ENCODE data around the gene RGPD8.
A peak's percentile ranks its signal among the peaks of the same experiment; 100 is the strongest.
"Not testable (repeated sequence)": the region's sequence is repeated elsewhere in the genome, so short reads cannot be mapped to it uniquely, and the experiment has no call there.

Gene RGPD8

GRCh38 chr2:112433480-112433879 lies at the start of gene RGPD8:
RGPD8 (minus strand) TSS chr2:112433645; CDS start chr2:112433453, 192 bp downstream.
- peak within 1 kb of the TSS; percentile 13 for H3K4me3 ChIP-seq (ENCODE audit: low read depth, low read length)

- peak overlapping the region; percentile 73 for H3K4me3 ChIP-seq (ENCODE audit: low read depth, low read length)
Observed at GRCh38 chr2:112483042-112483473, 49.6 kb upstream of the RGPD8 start.

- peak overlapping the region; percentile 73 for H3K4me3 ChIP-seq (ENCODE audit: low read depth, low read length)
Observed at GRCh38 chr2:112482309-112483041, 49.0 kb upstream of the RGPD8 start.

- peak within 1 kb of the TSS; percentile 77 for H3K4me3 ChIP-seq (ENCODE audit: low read depth, low read length)
Observed at GRCh38 chr2:112481528-112482233, 48.2 kb upstream of the RGPD8 start, which contains the start of gene TTL. TTL (plus strand) TSS chr2:112482156; CDS start chr2:112482345, 189 bp downstream.

GRCh38 chr2:112481050-112481527 lies 47.6 kb upstream of the RGPD8 start:
- H3K4me3 ChIP-seq (ENCODE audit: low read depth, low read length), result peak overlapping the region; percentile 77

GRCh38 chr2:112480530-112481049 lies 47.1 kb upstream of the RGPD8 start:
- H3K4me3 ChIP-seq (ENCODE audit: low read depth, low read length), result no peak overlapping the region

GRCh38 chr2:112476434-112476833 lies 43.0 kb upstream of the RGPD8 start:
- no peak overlapping the region for H3K4me3 ChIP-seq (ENCODE audit: low read depth, low read length)

GRCh38 chr2:112474844-112475486 lies 41.5 kb upstream of the RGPD8 start:
- H3K4me3 ChIP-seq (ENCODE audit: low read depth, low read length), result no peak overlapping the region

GRCh38 chr2:112472547-112473263 lies 39.3 kb upstream of the RGPD8 start:
- H3K4me3 ChIP-seq (ENCODE audit: low read depth, low read length), result no peak overlapping the region

GRCh38 chr2:112465382-112465781 lies 31.9 kb upstream of the RGPD8 start:
- H3K4me3 ChIP-seq (ENCODE audit: low read depth, low read length), result no peak overlapping the region

GRCh38 chr2:112463256-112463655 lies 29.8 kb upstream of the RGPD8 start:
- H3K4me3 ChIP-seq (ENCODE audit: low read depth, low read length), result no peak overlapping the region

GRCh38 chr2:112462178-112462577 lies 28.7 kb upstream of the RGPD8 start:
- no peak overlapping the region for H3K4me3 ChIP-seq (ENCODE audit: low read depth, low read length)

GRCh38 chr2:112459372-112459771 lies 25.9 kb upstream of the RGPD8 start:
- no peak overlapping the region for H3K4me3 ChIP-seq (ENCODE audit: low read depth, low read length)

- H3K4me3 ChIP-seq (ENCODE audit: low read depth, low read length), result no peak overlapping the region
Observed at GRCh38 chr2:112454586-112454985, 21.1 kb upstream of the RGPD8 start.

- H3K4me3 ChIP-seq (ENCODE audit: low read depth, low read length), result no peak overlapping the region
Observed at GRCh38 chr2:112451317-112451716, 17.9 kb upstream of the RGPD8 start.

- H3K4me3 ChIP-seq (ENCODE audit: low read depth, low read length), result no peak overlapping the region
Observed at GRCh38 chr2:112449854-112450253, 16.4 kb upstream of the RGPD8 start.

GRCh38 chr2:112444256-112444655 lies 10.8 kb upstream of the RGPD8 start:
- H3K4me3 ChIP-seq (ENCODE audit: low read depth, low read length), result not testable (repeated sequence)

GRCh38 chr2:112438603-112439261 lies 5.3 kb upstream of the RGPD8 start:
- H3K4me3 ChIP-seq (ENCODE audit: low read depth, low read length), result not testable (repeated sequence)

- not testable (repeated sequence) for H3K4me3 ChIP-seq (ENCODE audit: low read depth, low read length)
Observed at GRCh38 chr2:112437405-112437831, 4.0 kb upstream of the RGPD8 start.

- not testable (repeated sequence) for H3K4me3 ChIP-seq (ENCODE audit: low read depth, low read length)
Observed at GRCh38 chr2:112436993-112437392, 3.5 kb upstream of the RGPD8 start.

Data from iPS-11a (cell line).